MCF 10A (cell line): ENCODE data around the gene LINGO4. TPM values are rescaled to one million over a fixed set of nuclear protein-coding genes. Genes with fewer than 3 reads are reported as not detected.
A peak's percentile ranks its signal among the peaks of the same experiment; 100 is the strongest.

Experiments
- BruUV-seq: library from RNA; stranded (reverse); fragments of 400-500 nt; replicated peaks from 2 replicates; lab custom pipeline; 2021; lab: Mats Ljungman, UMichigan
- CTCF ChIA-PET: fragments of 300-600 bp; sonication (Branson Sonifier 250); formaldehyde crosslinking; extraction: SDS; loops from one replicate; lab custom pipeline; 2021; ENCODE audit warnings: antibody characterized with exemption, inconsistent platforms; lab: Yijun Ruan, JAX
- POLR2A ChIA-PET: fragments of 300-600, 350-650 bp; sonication (Branson Sonifier 250); formaldehyde crosslinking; extraction: SDS; loops from one replicate; lab custom pipeline; 2020; ENCODE audit warnings: antibody characterized with exemption, inconsistent platforms; lab: Yijun Ruan, JAX
- DNase-seq: peaks from one replicate; pipeline ENCODE4 v3.0.0-alpha.2; 2018; ENCODE audit not compliant: unreplicated experiment
- H3K27ac Mint-ChIP-seq: one replicate; pipeline ENCODE4 v1.8.0; 2022; ENCODE audit warnings: mild to moderate bottlenecking, low read depth, mixed read lengths; ENCODE audit not compliant: unreplicated experiment
- H3K27me3 Mint-ChIP-seq: one replicate; pipeline ENCODE4 v1.8.0; 2022; ENCODE audit warnings: mixed read lengths; ENCODE audit not compliant: insufficient read depth, unreplicated experiment
- H3K36me3 Mint-ChIP-seq: one replicate; pipeline ENCODE4 v1.8.0; 2022; ENCODE audit warnings: mild to moderate bottlenecking, moderate library complexity, mixed read lengths; ENCODE audit not compliant: insufficient read depth, unreplicated experiment
- H3K4me1 Mint-ChIP-seq: one replicate; pipeline ENCODE4 v1.8.0; 2022; ENCODE audit warnings: mixed read lengths; ENCODE audit not compliant: insufficient read depth, unreplicated experiment
- H3K4me3 Mint-ChIP-seq: one replicate; pipeline ENCODE4 v1.8.0; 2022; ENCODE audit warnings: mild to moderate bottlenecking, moderate library complexity, mixed read lengths; ENCODE audit not compliant: unreplicated experiment
- H3K9me3 Mint-ChIP-seq: one replicate; pipeline ENCODE4 v1.8.0; 2022; ENCODE audit warnings: mixed read lengths; ENCODE audit not compliant: unreplicated experiment
- intact Hi-C: fragments of 100-400 bp; cut with micrococcal nuclease; formaldehyde crosslinking; loops from 2 replicates; pipeline ENCODE4 v1.14.1; 2022
- total RNA-seq: library from RNA; stranded (reverse); gene quantifications from 2 replicates; pipeline ENCODE4 v1.2.3, GENCODE V29; 2022
- TF ChIP-seq, protein P1 (sequence below): fragments of 200-600 bp; IDR thresholded peaks from one replicate; pipeline ENCODE4 v1.8.0; 2022; ENCODE audit warnings: antibody characterized with exemption, mild to moderate bottlenecking; ENCODE audit not compliant: unreplicated experiment

The LINGO4 gene
- total RNA-seq, 1 experiment from 2014 or later, result not detected

GRCh38 chr1:151831605-151832004, 26.4 kb upstream of the LINGO4 start, which contains the start of gene RORC:
Gene RORC (minus strand): TSS chr1:151831802. CDS start chr1:151831764, 38 bp downstream.
- peak within 1 kb of the TSS; percentile 60 for H3K27ac Mint-ChIP-seq
- DNase-seq, result peak; percentile 59
- intact Hi-C loops, result loop anchor here (1.0 kb wide), 1 partner anchor 68 kb away; the partner anchor contains the start of gene MRPL9

DNA sequence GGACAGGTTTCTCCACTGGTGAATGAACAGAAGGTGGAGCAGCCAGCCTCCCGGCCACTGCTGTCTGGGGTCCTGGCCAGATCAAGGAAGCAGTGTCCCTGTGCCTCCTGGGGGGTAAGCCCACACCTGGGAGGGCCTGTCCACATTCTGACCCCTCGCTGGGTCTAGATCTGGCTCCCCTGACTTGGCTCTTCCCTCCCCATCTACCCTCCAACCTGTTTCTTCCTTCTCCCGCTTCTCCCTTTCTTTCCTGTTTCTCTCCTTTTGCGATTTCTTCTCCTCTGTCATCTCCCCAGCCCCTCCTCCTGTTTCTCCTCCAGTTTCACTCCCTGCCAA, 26.0 kb upstream of the LINGO4 start:
- intact Hi-C loops, result no loop called here
- Mint-ChIP-seq H3K4me3 (peak overlapping the region; percentile 75), H3K27ac (peak overlapping the region; percentile 59), H3K36me3 (no peaks in the 10 kb centered on the region), H3K27me3 (no peaks in the 10 kb centered on the region), H3K9me3 (no peaks in the 10 kb centered on the region), H3K4me1 (peaks cover 54% of the 10 kb centered on the region)
- ChIA-PET POLR2A (interaction anchor here (0.7 to 1.9 kb wide), 4 partner anchors 11 to 413 kb away, joined by 3 to 9 read pairs (median 4); no protein-coding TSS in a partner anchor), CTCF (interaction anchor here (0.6 kb wide), 1 partner anchor 158 kb away, joined by 3 read pairs; no protein-coding TSS in a partner anchor)
- TF ChIP-seq, protein P1, sequence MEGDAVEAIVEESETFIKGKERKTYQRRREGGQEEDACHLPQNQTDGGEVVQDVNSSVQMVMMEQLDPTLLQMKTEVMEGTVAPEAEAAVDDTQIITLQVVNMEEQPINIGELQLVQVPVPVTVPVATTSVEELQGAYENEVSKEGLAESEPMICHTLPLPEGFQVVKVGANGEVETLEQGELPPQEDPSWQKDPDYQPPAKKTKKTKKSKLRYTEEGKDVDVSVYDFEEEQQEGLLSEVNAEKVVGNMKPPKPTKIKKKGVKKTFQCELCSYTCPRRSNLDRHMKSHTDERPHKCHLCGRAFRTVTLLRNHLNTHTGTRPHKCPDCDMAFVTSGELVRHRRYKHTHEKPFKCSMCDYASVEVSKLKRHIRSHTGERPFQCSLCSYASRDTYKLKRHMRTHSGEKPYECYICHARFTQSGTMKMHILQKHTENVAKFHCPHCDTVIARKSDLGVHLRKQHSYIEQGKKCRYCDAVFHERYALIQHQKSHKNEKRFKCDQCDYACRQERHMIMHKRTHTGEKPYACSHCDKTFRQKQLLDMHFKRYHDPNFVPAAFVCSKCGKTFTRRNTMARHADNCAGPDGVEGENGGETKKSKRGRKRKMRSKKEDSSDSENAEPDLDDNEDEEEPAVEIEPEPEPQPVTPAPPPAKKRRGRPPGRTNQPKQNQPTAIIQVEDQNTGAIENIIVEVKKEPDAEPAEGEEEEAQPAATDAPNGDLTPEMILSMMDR, result no peak
- DNase-seq, result no peak
- no TSS peak for BruUV-seq

More at GRCh38 chr1:151831605-151832004, 26.4 kb upstream of the LINGO4 start, which contains the start of gene RORC:
- Mint-ChIP-seq H3K4me3 (peak within 1 kb of the TSS; percentile 75), H3K4me1 (peaks cover 58% of the 10 kb centered on the region), H3K27me3 (no peaks in the 10 kb centered on the region), H3K9me3 (no peaks in the 10 kb centered on the region), H3K36me3 (no peaks in the 10 kb centered on the region)
- TF ChIP-seq, protein P1, result no peak
- no TSS peak for BruUV-seq
- POLR2A ChIA-PET, result interaction anchor here (0.7 to 1.9 kb wide), 3 partner anchors 11 to 414 kb away, joined by 4 to 9 read pairs (median 4); no protein-coding TSS in a partner anchor
- CTCF ChIA-PET, result interaction anchor here (0.6 to 2.0 kb wide), 4 partner anchors 8 to 238 kb away, joined by 3 to 8 read pairs (median 5); no protein-coding TSS in a partner anchor

DNA sequence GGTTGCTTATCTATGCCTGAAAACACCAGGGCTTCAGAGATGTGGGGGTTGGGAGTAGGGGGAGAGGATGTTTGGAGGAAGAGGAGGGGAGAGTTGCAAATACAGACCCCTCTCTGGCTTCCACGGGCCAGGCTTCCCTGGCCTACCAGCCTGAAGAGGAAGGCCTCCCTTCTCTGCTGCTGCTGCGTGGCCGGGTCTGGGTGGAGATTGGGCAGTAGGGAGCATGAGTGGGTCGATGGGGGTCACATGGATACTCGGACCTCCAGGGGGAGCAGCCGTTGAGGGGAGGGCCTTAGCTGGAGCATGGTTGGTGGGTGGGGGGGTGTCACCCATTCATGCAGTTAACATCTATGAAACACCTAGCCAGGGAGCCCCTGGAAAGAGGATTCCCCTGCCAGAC, 24.8 kb upstream of the LINGO4 start:
- intact Hi-C loops, result no loop called here
- H3K27me3 Mint-ChIP-seq, result no peaks in the 10 kb centered on the region

More for the DNA sequence above, 24.8 kb upstream of the LINGO4 start:
- ChIA-PET CTCF (interaction anchor here (0.6 to 1.3 kb wide), 2 partner anchors 9 to 147 kb away, joined by 4 to 6 read pairs; no protein-coding TSS in a partner anchor), POLR2A (interaction anchor here (0.6 to 1.0 kb wide), 2 partner anchors 54 to 57 kb away, joined by 3 read pairs; no protein-coding TSS in a partner anchor)
- no peak for DNase-seq
- Mint-ChIP-seq H3K9me3 (no peaks in the 10 kb centered on the region), H3K4me3 (no peak overlapping the region), H3K27ac (no peak overlapping the region), H3K36me3 (no peaks in the 10 kb centered on the region), H3K4me1 (peaks cover 48% of the 10 kb centered on the region)
- no TSS peak for BruUV-seq
- TF ChIP-seq, protein P1, result no peak
